ENCODE data around the gene G2E3. TPM values are rescaled to one million over a fixed set of nuclear protein-coding genes. Genes with fewer than 3 reads are reported as not detected.
A peak's percentile ranks its signal among the peaks of the same experiment; 100 is the strongest.

The G2E3 gene
- total RNA-seq, 1 donor from 2014 or later = 14.7 TPM

GRCh38 chr14:30657050-30657449, 98.1 kb downstream of the G2E3 start:
- Mint-ChIP-seq H3K4me1 (ENCODE audit: low read depth) (no peaks in the 10 kb centered on the region), H3K9me3 (ENCODE audit: low read depth) (no peaks in the 10 kb centered on the region), H3K36me3 (ENCODE audit: low read depth) (peaks cover 16% of the 10 kb centered on the region), H3K27ac (ENCODE audit: unreplicated experiment) (no peak overlapping the region), H3K27me3 (ENCODE audit: low read depth) (no peaks in the 10 kb centered on the region), H3K4me3 (ENCODE audit: unreplicated experiment) (no peak overlapping the region)
- DNase-seq (ENCODE audit: low spot score) = no peak
- TF ChIP-seq, protein P1, sequence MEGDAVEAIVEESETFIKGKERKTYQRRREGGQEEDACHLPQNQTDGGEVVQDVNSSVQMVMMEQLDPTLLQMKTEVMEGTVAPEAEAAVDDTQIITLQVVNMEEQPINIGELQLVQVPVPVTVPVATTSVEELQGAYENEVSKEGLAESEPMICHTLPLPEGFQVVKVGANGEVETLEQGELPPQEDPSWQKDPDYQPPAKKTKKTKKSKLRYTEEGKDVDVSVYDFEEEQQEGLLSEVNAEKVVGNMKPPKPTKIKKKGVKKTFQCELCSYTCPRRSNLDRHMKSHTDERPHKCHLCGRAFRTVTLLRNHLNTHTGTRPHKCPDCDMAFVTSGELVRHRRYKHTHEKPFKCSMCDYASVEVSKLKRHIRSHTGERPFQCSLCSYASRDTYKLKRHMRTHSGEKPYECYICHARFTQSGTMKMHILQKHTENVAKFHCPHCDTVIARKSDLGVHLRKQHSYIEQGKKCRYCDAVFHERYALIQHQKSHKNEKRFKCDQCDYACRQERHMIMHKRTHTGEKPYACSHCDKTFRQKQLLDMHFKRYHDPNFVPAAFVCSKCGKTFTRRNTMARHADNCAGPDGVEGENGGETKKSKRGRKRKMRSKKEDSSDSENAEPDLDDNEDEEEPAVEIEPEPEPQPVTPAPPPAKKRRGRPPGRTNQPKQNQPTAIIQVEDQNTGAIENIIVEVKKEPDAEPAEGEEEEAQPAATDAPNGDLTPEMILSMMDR (IDR thresholded peaks at IDR 0.05) = no peak

DNA sequence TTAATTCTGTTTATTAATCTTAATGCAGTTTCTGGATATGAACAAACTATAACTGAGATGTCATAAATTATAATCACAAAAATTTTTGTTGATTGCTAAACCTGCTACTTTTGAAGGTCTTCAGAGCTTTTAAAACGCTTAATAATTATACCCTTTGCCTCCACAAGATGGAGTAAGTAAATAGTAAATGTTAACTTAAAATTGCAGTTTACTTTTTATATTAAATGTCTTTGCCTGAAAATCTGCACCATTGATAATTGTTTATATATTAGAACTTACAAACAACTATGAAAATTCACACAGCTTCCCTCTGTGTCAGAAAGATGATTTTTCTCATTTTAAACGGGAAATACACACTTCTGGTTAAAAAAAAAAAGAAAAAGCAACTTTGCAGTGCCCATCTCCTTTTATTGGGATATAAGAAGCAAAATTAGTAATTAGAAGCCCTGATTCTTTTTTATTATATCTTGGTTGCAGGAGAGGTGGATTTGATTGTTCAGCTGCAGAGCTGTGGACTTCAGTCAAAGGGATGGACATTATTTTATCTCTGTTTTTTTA, 98.7 kb downstream of the G2E3 start:
- no peak overlapping the region for H3K4me3 Mint-ChIP-seq (ENCODE audit: unreplicated experiment)
- H3K27me3 Mint-ChIP-seq (ENCODE audit: low read depth) = no peaks in the 10 kb centered on the region
- DNase-seq (ENCODE audit: low spot score) = no peak
- TF ChIP-seq, protein P1 (IDR thresholded peaks at IDR 0.05) = peak; percentile 83
- H3K9me3 Mint-ChIP-seq (ENCODE audit: low read depth) = no peaks in the 10 kb centered on the region
- H3K4me1 Mint-ChIP-seq (ENCODE audit: low read depth) = peaks cover 6% of the 10 kb centered on the region
- H3K27ac Mint-ChIP-seq (ENCODE audit: unreplicated experiment) = no peak overlapping the region
- peaks cover 22% of the 10 kb centered on the region for H3K36me3 Mint-ChIP-seq (ENCODE audit: low read depth)

DNA sequence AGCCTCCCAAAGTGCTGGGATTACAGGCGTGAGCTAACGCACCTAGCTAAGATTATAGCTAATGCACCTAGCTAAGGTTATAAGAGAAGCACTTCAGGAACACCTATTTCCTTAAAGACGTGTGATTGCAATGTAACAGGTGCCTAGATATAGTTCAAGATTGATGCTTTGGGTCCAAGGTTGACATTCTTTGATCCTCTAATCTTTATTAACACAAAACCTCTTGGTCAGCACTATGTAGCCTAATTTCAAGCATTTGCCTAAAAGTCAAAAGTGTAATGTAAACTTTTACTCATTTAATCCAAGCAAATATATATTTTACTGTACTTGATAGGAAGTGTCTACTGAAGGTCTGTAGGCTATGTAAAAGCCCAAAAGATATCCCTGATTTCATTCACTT, 99.7 kb downstream of the G2E3 start:
- Mint-ChIP-seq H3K4me1 (ENCODE audit: low read depth) (peaks cover 6% of the 10 kb centered on the region), H3K9me3 (ENCODE audit: low read depth) (no peaks in the 10 kb centered on the region), H3K4me3 (ENCODE audit: unreplicated experiment) (no peak overlapping the region), H3K27ac (ENCODE audit: unreplicated experiment) (no peak overlapping the region), H3K27me3 (ENCODE audit: low read depth) (no peaks in the 10 kb centered on the region), H3K36me3 (ENCODE audit: low read depth) (peaks cover 18% of the 10 kb centered on the region)
- TF ChIP-seq, protein P1 (IDR thresholded peaks at IDR 0.05) = no peak
- no peak for DNase-seq (ENCODE audit: low spot score)

DNA sequence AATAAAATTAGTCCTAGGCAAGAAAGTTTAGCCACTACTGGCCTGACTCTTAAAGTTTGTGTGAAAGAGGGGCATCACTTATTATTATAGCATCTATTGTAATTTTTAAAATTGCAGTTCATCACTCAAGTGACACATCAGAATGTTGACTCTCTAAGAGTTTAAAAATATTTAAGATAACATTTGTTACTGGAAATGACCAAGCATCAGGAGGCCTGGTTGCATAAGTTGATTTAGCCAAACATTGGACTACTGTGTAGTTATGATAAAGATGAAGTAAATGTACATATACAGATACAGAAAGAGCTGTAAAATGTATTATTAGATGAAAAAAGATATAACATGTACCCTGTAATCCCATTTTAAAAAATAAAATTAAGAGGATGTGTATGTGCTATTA, 110.6 kb downstream of the G2E3 start:
- H3K27me3 Mint-ChIP-seq (ENCODE audit: low read depth) = no peaks in the 10 kb centered on the region
- no peak overlapping the region for H3K4me3 Mint-ChIP-seq (ENCODE audit: unreplicated experiment)
- peaks cover 23% of the 10 kb centered on the region for H3K36me3 Mint-ChIP-seq (ENCODE audit: low read depth)
- TF ChIP-seq, protein P1 (IDR thresholded peaks at IDR 0.05) = no peak
- DNase-seq (ENCODE audit: low spot score) = no peak
- no peak overlapping the region for H3K27ac Mint-ChIP-seq (ENCODE audit: unreplicated experiment)
- H3K9me3 Mint-ChIP-seq (ENCODE audit: low read depth) = peaks cover 12% of the 10 kb centered on the region
- H3K4me1 Mint-ChIP-seq (ENCODE audit: low read depth) = peaks cover 3% of the 10 kb centered on the region

Other genes starting within 250 kb of the G2E3 start
- 82.4 to 99.2 TPM (median 98.2 TPM) in 3 replicates for gene SCFD1, start 63.2 kb downstream of the G2E3 start, total RNA-seq

Measured in chondrocyte (in vitro differentiated cells).